IMR-90 (cell line): ENCODE results near the gene PBRM1.

Experiments used
- CTCF ChIP-seq: conservative IDR thresholded peaks from 2 replicates; pipeline ENCODE4 v1.5.1; 2012; ENCODE audit warnings: mild to moderate bottlenecking, low read depth, low read length, improper control_type of control experiment
- MAFK ChIP-seq: IDR thresholded peaks from 2 replicates; pipeline ENCODE4 v1.6.1; 2012; ENCODE audit warnings: low read depth, low read length, improper control_type of control experiment
- NFE2L2 ChIP-seq: fragments of 150-350 bp; IDR thresholded peaks from 2 replicates; pipeline ENCODE4 v1.6.1; 2016; ENCODE audit warnings: low read depth, mild to moderate bottlenecking, low read length
- POLR2A ChIP-seq: IDR thresholded peaks from 2 replicates; pipeline ENCODE4 v1.6.1; 2012; ENCODE audit warnings: mild to moderate bottlenecking, low read depth, low read length

GRCh38 chr3:52633786-52634185 is 51.9 kb downstream of the PBRM1 start:
- no peak for TF ChIP-seq MAFK
- no peak for TF ChIP-seq NFE2L2
- TF ChIP-seq POLR2A = no peak
- TF ChIP-seq CTCF = no peak
